ENCODE measurements around the gene CADM4. TPM values are rescaled to one million over a fixed set of nuclear protein-coding genes. Genes with fewer than 3 reads are reported as not detected.
"Not testable (repeated sequence)": the region's sequence is repeated elsewhere in the genome, so short reads cannot be mapped to it uniquely, and the experiment has no call there.

The CADM4 gene
- total RNA-seq, 2 donors from 2014 or later = 0.40 to 0.91 TPM

GRCh38 chr19:43591904-43592772 lies 47.5 kb downstream of the CADM4 start:
- Mint-ChIP-seq H3K4me3 (no peak overlapping the region), H3K4me1 (peaks cover 30% of the 10 kb centered on the region), H3K27ac (no peak overlapping the region), H3K36me3 (ENCODE audit: low read depth) (peaks cover 2% of the 10 kb centered on the region), H3K27me3 (no peaks in the 10 kb centered on the region)
- H3K9me3 ChIP-seq (ENCODE audit: control insufficient read depth, low read length, poor library complexity, severe bottlenecking) = no peaks in the 10 kb centered on the region
- DNase-seq (no peak), ATAC-seq (no peak)

GRCh38 chr19:43589678-43590077 lies 50.0 kb downstream of the CADM4 start:
- no peak overlapping the region for H3K4me3 Mint-ChIP-seq
- DNase-seq = no peak
- no peaks in the 10 kb centered on the region for H3K9me3 ChIP-seq (ENCODE audit: control insufficient read depth, low read length, poor library complexity, severe bottlenecking)
- peaks cover 17% of the 10 kb centered on the region for H3K4me1 Mint-ChIP-seq
- H3K27ac Mint-ChIP-seq = peak overlapping the region; percentile 72
- no peaks in the 10 kb centered on the region for H3K27me3 Mint-ChIP-seq
- ATAC-seq = no peak
- peaks cover 3% of the 10 kb centered on the region for H3K36me3 Mint-ChIP-seq (ENCODE audit: low read depth)

- Mint-ChIP-seq H3K4me3 (no peak overlapping the region), H3K27ac (no peak overlapping the region)
- DNase-seq = no peak
These were observed 50.4 kb downstream of the CADM4 start for GRCh38 chr19:43589277-43589676.

GRCh38 chr19:43587029-43587428 lies 52.6 kb downstream of the CADM4 start:
- H3K27me3 Mint-ChIP-seq; DNase-seq; H3K4me3 Mint-ChIP-seq; ATAC-seq; H3K9me3 ChIP-seq (ENCODE audit: control insufficient read depth, low read length, poor library complexity, severe bottlenecking); H3K27ac Mint-ChIP-seq; H3K36me3 Mint-ChIP-seq (ENCODE audit: low read depth): not testable (repeated sequence)
- peaks cover 16% of the 10 kb centered on the region for H3K4me1 Mint-ChIP-seq

More at GRCh38 chr19:43589277-43589676, 50.4 kb downstream of the CADM4 start:
- Mint-ChIP-seq H3K36me3 (ENCODE audit: low read depth) (peaks cover 3% of the 10 kb centered on the region), H3K27me3 (no peaks in the 10 kb centered on the region), H3K4me1 (peaks cover 18% of the 10 kb centered on the region)
- ATAC-seq = no peak
- H3K9me3 ChIP-seq (ENCODE audit: control insufficient read depth, low read length, poor library complexity, severe bottlenecking) = no peaks in the 10 kb centered on the region

GRCh38 chr19:43586346-43586745 lies 53.3 kb downstream of the CADM4 start:
- peaks cover 3% of the 10 kb centered on the region for H3K36me3 Mint-ChIP-seq (ENCODE audit: low read depth)
- no peak for DNase-seq
- ATAC-seq = no peak
- H3K4me3 Mint-ChIP-seq = no peak overlapping the region
- peaks cover 16% of the 10 kb centered on the region for H3K4me1 Mint-ChIP-seq
- H3K9me3 ChIP-seq (ENCODE audit: control insufficient read depth, low read length, poor library complexity, severe bottlenecking) = no peaks in the 10 kb centered on the region
- H3K27ac Mint-ChIP-seq = no peak overlapping the region
- H3K27me3 Mint-ChIP-seq = no peaks in the 10 kb centered on the region

- Mint-ChIP-seq H3K4me3 (no peak overlapping the region), H3K36me3 (ENCODE audit: low read depth) (peaks cover 3% of the 10 kb centered on the region), H3K27ac (peak overlapping the region; percentile 47), H3K27me3 (no peaks in the 10 kb centered on the region), H3K4me1 (peaks cover 17% of the 10 kb centered on the region)
- H3K9me3 ChIP-seq (ENCODE audit: control insufficient read depth, low read length, poor library complexity, severe bottlenecking) = no peaks in the 10 kb centered on the region
- DNase-seq (no peak), ATAC-seq (no peak)
These were observed 55.2 kb downstream of the CADM4 start for GRCh38 chr19:43584484-43584883.

- Mint-ChIP-seq H3K27me3 (no peaks in the 10 kb centered on the region), H3K4me3 (no peak overlapping the region), H3K4me1 (peaks cover 21% of the 10 kb centered on the region), H3K27ac (peak overlapping the region; percentile 21), H3K36me3 (ENCODE audit: low read depth) (peaks cover 3% of the 10 kb centered on the region)
- ATAC-seq = no peak
- no peak for DNase-seq
- no peaks in the 10 kb centered on the region for H3K9me3 ChIP-seq (ENCODE audit: control insufficient read depth, low read length, poor library complexity, severe bottlenecking)
These were observed 57.2 kb downstream of the CADM4 start for GRCh38 chr19:43582495-43582894.

- Mint-ChIP-seq H3K36me3 (ENCODE audit: low read depth) (peaks cover 3% of the 10 kb centered on the region), H3K4me1 (peaks cover 22% of the 10 kb centered on the region), H3K4me3 (no peak overlapping the region), H3K27ac (peak overlapping the region; percentile 21), H3K27me3 (no peaks in the 10 kb centered on the region)
- DNase-seq = no peak
- no peak for ATAC-seq
- H3K9me3 ChIP-seq (ENCODE audit: control insufficient read depth, low read length, poor library complexity, severe bottlenecking) = no peaks in the 10 kb centered on the region
These were observed 58.2 kb downstream of the CADM4 start for GRCh38 chr19:43581467-43581866.

GRCh38 chr19:43578787-43579186 lies 60.9 kb downstream of the CADM4 start:
- DNase-seq (no peak), ATAC-seq (no peak)
- Mint-ChIP-seq H3K27me3 (no peaks in the 10 kb centered on the region), H3K36me3 (ENCODE audit: low read depth) (no peaks in the 10 kb centered on the region), H3K4me3 (peak overlapping the region; percentile 8), H3K4me1 (peaks cover 26% of the 10 kb centered on the region), H3K27ac (peak overlapping the region; percentile 24)
- no peaks in the 10 kb centered on the region for H3K9me3 ChIP-seq (ENCODE audit: control insufficient read depth, low read length, poor library complexity, severe bottlenecking)

- H3K36me3 Mint-ChIP-seq (ENCODE audit: low read depth) = peaks cover 4% of the 10 kb centered on the region
- ATAC-seq (peak; percentile 2), DNase-seq (no peak)
- no peaks in the 10 kb centered on the region for H3K27me3 Mint-ChIP-seq
- peaks cover 32% of the 10 kb centered on the region for H3K4me1 Mint-ChIP-seq
- peak overlapping the region; percentile 99 for H3K27ac Mint-ChIP-seq
- no peaks in the 10 kb centered on the region for H3K9me3 ChIP-seq (ENCODE audit: control insufficient read depth, low read length, poor library complexity, severe bottlenecking)
- peak overlapping the region; percentile 97 for H3K4me3 Mint-ChIP-seq
These were observed 63.4 kb downstream of the CADM4 start for GRCh38 chr19:43575955-43576878.

GRCh38 chr19:43575156-43575950 lies 64.3 kb downstream of the CADM4 start, which contains the start of the genes PINLYP and XRCC1:
PINLYP (plus strand) TSS chr19:43575801; CDS start chr19:43577192, 1,391 bp downstream.
XRCC1 (minus strand) TSS chr19:43575527; CDS start chr19:43575458, 69 bp downstream.
- peaks cover 6% of the 10 kb centered on the region for H3K36me3 Mint-ChIP-seq (ENCODE audit: low read depth)
- no peaks in the 10 kb centered on the region for H3K9me3 ChIP-seq (ENCODE audit: control insufficient read depth, low read length, poor library complexity, severe bottlenecking)
- ATAC-seq = peak; percentile 99
- peak; percentile 92 to 96 (median 95) for DNase-seq
- H3K4me3 Mint-ChIP-seq = peak within 1 kb of the TSS; percentile 97
- peak within 1 kb of the TSS; percentile 99 for H3K27ac Mint-ChIP-seq
- peaks cover 34% of the 10 kb centered on the region for H3K4me1 Mint-ChIP-seq
- H3K27me3 Mint-ChIP-seq = no peaks in the 10 kb centered on the region

- Mint-ChIP-seq H3K36me3 (ENCODE audit: low read depth) (peaks cover 6% of the 10 kb centered on the region), H3K4me3 (peak overlapping the region; percentile 97), H3K27me3 (no peaks in the 10 kb centered on the region), H3K4me1 (peaks cover 32% of the 10 kb centered on the region), H3K27ac (peak overlapping the region; percentile 99)
- ATAC-seq (no peak), DNase-seq (no peak)
- no peaks in the 10 kb centered on the region for H3K9me3 ChIP-seq (ENCODE audit: control insufficient read depth, low read length, poor library complexity, severe bottlenecking)
These were observed 65.1 kb downstream of the CADM4 start for GRCh38 chr19:43574424-43575155.
